Measurements from ENCODE around the gene PRUNE1. TPM values are rescaled to one million over a fixed set of nuclear protein-coding genes. Genes with fewer than 3 reads are reported as not detected.
A peak's percentile ranks its signal among the peaks of the same experiment; 100 is the strongest.

The PRUNE1 gene
- polyA plus RNA-seq, 3 donors = 49.1 to 51.8 (median 50.2) TPM

GRCh38 chr1:151047925-151048644 lies 39.8 kb downstream of the PRUNE1 start:
- peak; percentile 44 to 61 (median 48) for DNase-seq (ENCODE audit: low read depth in 3 of 3, low spot score in 2 of 3)

- DNase-seq (ENCODE audit: low read depth in 3 of 3, low spot score in 2 of 3) = no peak
These were observed 40.4 kb downstream of the PRUNE1 start for GRCh38 chr1:151048645-151049032.

- no peak for DNase-seq (ENCODE audit: low read depth in 3 of 3, low spot score in 2 of 3)
These were observed 41.2 kb downstream of the PRUNE1 start for GRCh38 chr1:151049458-151049857.

GRCh38 chr1:151050051-151050688 lies 41.9 kb downstream of the PRUNE1 start:
- DNase-seq (ENCODE audit: low read depth in 3 of 3, low spot score in 2 of 3) = no peak

GRCh38 chr1:151051356-151052009 lies 43.2 kb downstream of the PRUNE1 start:
- DNase-seq (ENCODE audit: low read depth in 3 of 3, low spot score in 2 of 3) = no peak

GRCh38 chr1:151054971-151055547 lies 46.8 kb downstream of the PRUNE1 start:
- no peak for DNase-seq (ENCODE audit: low read depth in 3 of 3, low spot score in 2 of 3)

GRCh38 chr1:151055581-151055980 lies 47.3 kb downstream of the PRUNE1 start:
- DNase-seq (ENCODE audit: low read depth in 3 of 3, low spot score in 2 of 3) = no peak

- no peak for DNase-seq (ENCODE audit: low read depth in 3 of 3, low spot score in 2 of 3)
These were observed 47.9 kb downstream of the PRUNE1 start for GRCh38 chr1:151056149-151056548.

- DNase-seq (ENCODE audit: low read depth in 3 of 3, low spot score in 2 of 3) = peak; percentile 45 to 61 (median 52)
These were observed 50.4 kb downstream of the PRUNE1 start for GRCh38 chr1:151058692-151059091.

- DNase-seq (ENCODE audit: low read depth in 3 of 3, low spot score in 2 of 3) = peak; percentile 68 to 76 (median 72)
These were observed 51.1 kb downstream of the PRUNE1 start, which contains the start of gene CDC42SE1 for GRCh38 chr1:151059109-151060006. TSS of gene CDC42SE1 (minus strand) at chr1:151059622. CDS start at chr1:151055730, 3,892 bp downstream.

GRCh38 chr1:151060007-151060656 lies 51.9 kb downstream of the PRUNE1 start, which contains the start of gene MLLT11:
TSS of gene MLLT11 (plus strand) at chr1:151060397. CDS start at chr1:151067225, 6,828 bp downstream.
- DNase-seq (ENCODE audit: low read depth in 3 of 3, low spot score in 2 of 3) = peak; percentile 67 to 81 (median 74)

GRCh38 chr1:151060657-151061421 lies 52.6 kb downstream of the PRUNE1 start:
- peak in 1 of 3 donors; percentile 41 for DNase-seq (ENCODE audit: low read depth in 3 of 3, low spot score in 2 of 3)

- no peak for DNase-seq (ENCODE audit: low read depth in 3 of 3, low spot score in 2 of 3)
These were observed 53.5 kb downstream of the PRUNE1 start for GRCh38 chr1:151061704-151062103.

GRCh38 chr1:151062741-151063371 lies 54.6 kb downstream of the PRUNE1 start:
- DNase-seq (ENCODE audit: low read depth in 3 of 3, low spot score in 2 of 3) = no peak

- DNase-seq (ENCODE audit: low read depth in 3 of 3, low spot score in 2 of 3) = no peak
These were observed 56.9 kb downstream of the PRUNE1 start for GRCh38 chr1:151065089-151065645.

GRCh38 chr1:151067185-151067584 lies 58.9 kb downstream of the PRUNE1 start:
- DNase-seq (ENCODE audit: low read depth in 3 of 3, low spot score in 2 of 3) = no peak

GRCh38 chr1:151069103-151069486 lies 60.8 kb downstream of the PRUNE1 start:
- no peak for DNase-seq (ENCODE audit: low read depth in 3 of 3, low spot score in 2 of 3)
